UCSD-AML1 (cell line): Measurements from ENCODE around the gene PDGFB.

ENCODE experiments used
- DNase-seq: peaks from one replicate; lab custom pipeline; 2025; ENCODE audit not compliant: unreplicated experiment; lab: John Stamatoyannopoulos, UW

PDGFB gene

DNA sequence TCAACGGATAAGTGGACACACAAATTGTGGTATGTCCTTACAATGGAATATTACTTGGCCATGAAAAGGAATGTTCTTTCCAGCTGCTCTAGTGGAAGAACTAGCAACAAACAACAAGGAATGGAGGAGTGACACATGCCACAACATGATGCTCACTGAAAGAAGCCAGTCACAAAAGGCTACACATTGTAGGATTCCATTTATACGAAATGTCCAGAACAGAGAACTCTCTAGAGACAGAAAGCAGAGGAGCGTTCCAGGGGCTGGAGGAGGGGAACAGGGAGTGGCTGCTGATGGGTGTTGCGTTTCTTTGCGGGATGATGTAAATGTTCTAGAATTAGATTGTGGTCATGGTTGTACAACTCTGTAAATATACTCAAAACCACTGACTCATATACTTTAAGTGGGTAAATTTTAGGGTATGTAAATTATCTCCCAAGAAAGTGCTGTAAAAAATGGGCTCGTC is 32.4 kb upstream of the PDGFB start:
- no peak for DNase-seq

DNA sequence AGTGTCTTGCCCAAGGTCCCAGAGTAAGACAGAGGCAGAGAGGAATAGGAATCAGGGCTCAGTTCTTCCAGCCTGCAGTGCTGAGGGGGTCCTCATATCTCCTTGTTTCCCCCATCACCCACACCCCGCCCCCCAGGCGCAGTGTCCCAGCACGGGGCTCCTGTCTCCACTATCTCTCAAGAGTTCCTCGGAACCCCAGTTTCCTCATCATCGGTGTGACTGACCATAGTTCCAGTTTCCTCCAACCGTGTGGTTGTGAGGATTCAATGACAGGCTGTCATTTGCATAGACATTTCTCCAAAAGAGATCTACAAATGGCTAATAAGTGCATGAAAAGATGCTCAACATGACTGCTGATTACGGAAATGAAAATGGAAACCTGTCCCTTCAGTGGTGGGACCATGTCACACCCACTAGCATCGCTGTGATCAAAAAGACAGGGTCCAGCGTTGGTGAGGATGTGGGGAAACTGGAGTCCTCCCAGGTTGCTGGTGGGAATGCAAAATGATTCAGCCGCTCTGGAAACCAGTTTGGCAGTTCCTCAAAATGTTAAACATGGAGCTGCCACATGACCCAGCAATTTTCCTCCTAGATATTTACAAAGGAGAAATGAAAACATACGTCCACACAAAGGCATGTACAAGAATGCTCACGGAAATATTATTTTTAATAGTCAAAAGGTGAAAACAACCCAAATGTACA is 31.8 kb upstream of the PDGFB start:
- DNase-seq = no peak

DNA sequence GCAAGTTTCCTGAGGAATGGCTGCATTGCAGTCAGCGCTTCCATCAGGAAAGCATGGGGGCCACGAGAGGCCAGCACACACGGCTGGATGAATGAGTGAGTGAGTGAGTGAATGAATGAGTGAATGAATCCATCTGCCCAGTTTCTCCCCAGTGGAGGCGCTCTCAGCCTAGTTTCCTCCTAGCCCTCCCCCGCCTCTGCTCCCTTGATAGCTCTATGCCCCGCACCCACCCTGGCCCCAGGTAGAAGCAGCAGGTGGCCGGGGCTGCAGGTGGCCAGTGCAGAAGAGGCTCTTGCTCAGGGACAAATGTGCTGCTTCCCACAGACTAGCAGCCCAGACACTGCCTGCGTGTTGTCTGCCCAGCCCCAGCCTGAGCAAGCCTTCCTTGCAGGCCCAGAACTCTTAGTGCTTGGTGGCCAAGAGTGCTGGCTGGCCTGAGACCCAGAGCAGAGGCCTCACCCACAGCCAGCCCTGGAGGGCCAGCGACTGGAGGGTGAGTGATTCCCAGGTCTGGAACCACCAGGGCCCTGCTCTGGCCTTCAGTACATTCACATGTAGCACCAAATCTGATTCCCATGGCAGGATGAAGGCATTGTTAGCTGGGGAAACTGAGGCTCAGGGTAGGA is 31.1 kb upstream of the PDGFB start:
- no peak for DNase-seq

DNA sequence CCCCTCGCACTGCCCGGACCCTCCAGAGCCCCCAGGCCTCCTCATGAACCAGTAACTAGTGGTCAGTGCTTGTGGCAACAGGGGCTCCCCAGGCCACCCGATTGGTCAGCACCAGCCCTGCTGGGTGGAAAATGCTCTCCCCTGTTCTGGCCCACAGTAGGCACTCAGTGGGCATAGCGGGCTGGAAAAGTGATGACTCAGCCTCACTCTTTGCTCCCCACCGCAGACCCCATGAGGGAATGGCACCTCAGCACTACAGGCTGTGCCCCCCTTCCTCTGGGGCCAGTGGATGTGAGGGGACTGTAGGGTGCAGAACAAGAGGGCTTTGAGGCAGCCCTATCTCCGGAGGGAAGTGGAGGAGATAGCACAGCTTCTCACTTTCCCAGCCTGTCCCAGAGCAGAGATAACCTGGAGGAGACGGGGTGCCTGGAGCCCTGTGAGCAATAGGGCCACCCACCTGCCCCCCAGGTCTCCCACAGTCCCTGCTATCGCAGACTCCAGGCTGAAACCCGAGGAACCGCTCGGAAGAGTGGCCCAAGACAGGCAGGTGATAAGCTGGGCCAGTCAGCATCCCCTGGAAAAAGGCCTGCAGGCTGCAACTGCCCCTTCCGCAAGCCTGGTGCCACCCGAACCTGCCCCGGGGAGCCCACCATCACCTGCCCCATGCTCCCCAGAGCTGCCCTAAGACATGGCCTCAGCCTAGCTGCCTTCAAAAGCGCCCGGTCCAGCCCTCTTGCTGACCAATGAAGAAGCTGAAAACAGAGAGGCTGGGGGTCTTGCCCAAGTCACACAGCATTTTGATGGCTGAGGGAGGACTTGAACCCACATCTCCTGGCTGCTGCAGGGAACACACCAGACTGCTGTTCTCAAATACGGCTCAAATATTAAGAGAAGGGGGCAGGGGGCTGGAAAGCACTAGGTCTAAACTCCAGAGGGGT is 29.4 kb upstream of the PDGFB start:
- DNase-seq = no peak

DNA sequence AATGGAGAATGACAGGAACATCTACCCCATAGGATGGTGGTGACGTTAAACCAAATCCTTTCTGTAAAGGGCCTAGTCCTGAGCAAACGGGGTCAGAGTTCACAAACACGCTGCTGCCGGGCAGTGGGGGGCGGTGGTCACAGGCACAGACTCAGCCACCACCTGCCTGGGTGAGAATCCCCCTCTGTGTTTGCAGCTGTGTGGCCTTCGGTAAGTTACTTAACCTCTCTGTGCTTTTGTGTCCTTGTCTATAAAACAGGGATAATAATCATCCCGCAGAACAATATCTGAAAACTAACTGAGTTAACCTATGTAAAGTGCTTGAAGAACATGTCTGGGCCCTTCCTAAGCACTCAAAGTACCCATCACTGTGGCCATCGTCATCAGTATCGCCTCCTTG is 26.0 kb upstream of the PDGFB start:
- no peak for DNase-seq

DNA sequence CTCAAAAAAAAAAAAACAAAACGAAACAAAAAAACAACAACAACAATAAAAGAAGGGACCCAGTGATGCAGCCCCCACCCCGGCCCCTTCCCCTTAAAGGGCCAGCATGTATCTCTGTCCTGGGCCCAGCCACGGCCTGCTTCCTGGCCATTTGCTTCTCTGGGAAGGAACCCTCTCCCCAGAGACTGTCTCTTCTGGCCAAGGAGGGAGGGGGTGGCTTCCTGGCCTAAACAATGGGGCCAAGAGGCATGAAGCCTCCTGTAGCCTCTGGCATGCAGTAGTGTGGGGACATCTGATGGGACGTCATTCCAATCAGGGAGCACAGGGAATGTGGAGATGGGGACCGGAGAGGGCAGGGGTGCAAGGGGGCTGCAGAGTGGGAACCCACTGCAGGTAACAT is 25.5 kb upstream of the PDGFB start:
- no peak for DNase-seq

DNA sequence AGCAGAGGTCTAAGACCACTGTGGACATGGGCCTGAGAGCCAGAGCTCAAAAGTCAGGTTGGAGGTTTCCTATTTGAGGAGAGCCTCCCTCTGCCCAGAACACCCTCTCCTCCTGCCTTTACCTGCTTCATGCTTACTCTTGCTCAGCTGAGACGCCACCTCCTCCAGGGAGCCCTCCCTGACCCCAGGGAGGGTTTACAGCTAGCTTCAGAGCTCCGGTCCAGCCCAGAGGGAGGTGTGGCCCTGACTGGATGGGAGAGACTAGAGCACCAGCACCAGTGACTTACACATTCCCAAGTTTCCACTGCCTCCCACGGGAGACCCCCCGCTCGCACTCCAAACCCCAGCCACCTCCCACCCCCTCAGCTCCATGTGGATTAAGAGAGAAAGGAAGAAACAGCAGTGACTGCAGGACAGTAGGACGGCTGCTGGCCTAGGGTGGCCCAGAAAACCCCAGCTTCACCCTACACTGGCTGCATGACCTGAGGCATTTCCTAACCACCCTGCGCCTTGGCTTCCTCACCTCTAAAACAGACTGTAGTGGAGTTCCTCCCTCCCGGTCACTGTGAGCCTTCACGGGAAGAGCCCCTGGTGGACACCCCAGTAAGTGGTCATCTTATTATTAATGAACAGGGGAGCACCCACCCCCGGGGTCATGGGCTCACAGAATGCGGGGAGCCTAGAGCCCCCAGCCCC is 24.5 kb upstream of the PDGFB start:
- no peak for DNase-seq

DNA sequence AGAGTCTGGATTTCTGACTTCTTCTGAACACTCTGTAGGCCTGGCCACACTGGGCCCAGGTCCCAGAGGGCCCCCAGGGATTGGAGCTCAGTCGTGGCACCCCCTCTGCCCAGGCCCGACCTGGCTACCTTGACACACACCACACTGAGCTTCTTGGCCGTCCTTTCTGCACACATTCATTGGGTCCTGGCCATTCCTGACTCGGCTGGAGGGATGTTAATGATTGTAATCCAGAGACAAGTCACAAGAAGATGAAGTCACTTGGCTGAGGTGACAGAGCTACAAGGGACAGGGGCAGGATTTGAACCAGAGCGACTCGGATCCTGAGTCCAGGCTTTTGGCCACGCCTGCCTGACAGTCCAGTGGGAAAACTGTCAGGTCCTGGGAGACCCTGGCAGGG is 23.9 kb upstream of the PDGFB start:
- no peak for DNase-seq

DNA sequence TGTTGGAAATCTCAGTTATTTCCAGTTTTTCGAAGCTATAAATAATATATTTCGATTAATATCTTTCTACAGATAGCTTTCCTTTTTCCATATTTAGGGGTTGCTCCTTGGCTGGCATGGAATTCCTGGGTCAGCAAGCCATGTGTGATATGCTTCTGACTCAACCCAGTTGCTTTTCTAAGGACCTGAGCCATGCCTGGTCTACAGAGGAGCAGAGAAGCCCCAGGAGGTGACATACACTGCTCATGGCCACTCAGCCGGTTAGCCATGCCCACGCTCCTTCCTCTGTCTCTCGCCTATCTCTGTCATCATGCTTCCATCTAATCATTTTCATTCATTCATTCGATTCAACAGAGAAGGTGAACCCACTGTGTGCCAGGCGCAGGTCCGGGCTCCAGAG is 23.2 kb upstream of the PDGFB start:
- no peak for DNase-seq

DNA sequence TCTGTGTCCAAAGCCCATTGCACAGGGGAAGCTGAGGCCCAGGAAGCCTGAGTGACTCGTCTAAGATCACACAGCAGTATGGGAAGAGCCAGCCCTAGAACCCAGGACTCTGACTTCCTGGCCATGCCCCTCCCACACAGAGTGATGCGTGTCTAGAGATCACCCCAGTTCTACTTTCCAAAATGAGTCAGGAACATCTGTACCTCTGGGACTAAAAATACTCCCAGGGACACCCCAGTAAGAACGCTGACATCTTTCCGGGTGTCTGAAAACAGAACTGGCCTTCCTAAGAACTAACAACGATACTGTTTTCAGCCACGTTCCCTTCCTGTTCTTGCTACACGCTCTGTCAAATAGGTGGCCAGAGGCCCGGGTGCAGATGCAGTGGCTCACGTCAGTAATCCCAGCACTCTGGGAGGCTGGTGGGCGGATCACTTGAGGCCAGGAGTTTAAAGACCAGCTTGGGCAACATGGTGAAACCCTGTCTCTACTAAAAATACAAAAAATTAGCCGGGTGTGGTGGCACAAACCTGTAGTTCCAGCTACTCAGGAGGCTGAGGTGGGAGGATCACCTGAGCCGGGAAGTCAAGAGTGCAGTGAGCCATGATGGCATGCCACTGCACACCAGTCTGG is 21.7 kb upstream of the PDGFB start:
- DNase-seq = no peak

DNA sequence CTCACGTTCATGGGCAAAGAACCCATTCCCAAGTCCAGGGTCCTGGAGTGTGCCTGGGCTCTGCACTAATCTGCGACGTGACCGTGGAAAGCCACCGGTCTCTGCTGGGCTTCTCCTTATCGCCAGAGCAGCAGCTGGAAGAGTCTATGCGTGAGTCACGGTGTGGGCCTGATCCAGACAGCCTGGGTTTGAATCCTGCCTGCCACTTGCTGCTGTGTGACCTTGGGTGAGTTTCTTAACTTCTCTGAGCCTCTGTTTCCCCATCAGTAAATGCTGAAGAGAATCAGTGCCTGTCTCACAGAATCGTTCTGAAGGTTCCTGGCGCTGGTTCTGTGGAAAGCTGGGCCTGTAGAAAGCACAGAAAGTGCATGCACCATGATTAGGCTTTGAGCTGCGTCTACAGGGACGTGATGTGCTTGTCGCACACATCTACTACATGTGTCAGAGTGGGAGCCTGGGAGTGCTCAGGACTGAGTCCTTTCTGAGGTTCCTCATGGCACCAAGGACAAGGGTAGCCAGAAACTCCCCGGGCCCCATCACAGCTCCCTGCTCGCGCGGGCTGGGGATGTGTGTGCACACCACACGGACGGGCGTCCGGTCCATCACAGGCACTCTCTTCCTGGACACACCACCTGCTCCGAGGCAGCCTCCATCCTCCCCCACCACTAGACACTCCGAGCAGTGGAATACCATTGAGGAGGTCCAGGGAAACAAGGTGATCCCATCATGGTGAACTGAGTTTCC is 20.5 kb upstream of the PDGFB start:
- DNase-seq = no peak

DNA sequence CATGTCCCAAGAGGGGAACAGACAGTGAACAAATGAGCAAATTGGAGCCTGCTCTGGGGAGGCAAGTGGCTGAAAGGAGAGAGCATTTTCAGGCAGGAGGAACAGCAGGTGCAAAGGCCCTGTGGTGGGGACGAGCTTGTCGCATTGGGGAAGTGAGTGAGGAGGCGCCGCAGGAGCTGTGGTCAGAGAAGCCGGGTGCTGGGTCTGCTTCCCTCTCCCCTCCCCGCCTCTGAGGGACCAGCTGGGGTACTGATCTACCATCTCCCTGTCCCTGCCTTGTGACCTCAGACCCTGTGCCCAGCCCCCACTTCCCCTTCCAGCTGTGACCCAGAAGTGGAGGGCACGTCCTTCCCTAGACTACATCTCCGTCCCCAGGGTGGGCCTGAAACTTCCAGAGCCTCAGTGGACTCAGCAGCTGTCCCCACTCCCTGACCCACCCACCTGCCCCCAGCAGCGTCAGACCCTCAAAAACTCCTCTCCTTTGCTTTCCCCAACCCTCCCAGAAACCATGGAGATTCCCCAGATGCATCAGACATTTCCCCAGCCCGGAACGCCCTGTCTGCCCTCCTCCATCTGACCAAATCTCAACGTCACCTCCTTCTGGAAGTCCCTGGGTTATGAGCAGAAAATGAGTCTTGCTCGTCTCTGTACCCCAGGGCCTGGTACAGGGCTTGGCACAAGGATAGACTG is 19.7 kb upstream of the PDGFB start:
- no peak for DNase-seq

DNA sequence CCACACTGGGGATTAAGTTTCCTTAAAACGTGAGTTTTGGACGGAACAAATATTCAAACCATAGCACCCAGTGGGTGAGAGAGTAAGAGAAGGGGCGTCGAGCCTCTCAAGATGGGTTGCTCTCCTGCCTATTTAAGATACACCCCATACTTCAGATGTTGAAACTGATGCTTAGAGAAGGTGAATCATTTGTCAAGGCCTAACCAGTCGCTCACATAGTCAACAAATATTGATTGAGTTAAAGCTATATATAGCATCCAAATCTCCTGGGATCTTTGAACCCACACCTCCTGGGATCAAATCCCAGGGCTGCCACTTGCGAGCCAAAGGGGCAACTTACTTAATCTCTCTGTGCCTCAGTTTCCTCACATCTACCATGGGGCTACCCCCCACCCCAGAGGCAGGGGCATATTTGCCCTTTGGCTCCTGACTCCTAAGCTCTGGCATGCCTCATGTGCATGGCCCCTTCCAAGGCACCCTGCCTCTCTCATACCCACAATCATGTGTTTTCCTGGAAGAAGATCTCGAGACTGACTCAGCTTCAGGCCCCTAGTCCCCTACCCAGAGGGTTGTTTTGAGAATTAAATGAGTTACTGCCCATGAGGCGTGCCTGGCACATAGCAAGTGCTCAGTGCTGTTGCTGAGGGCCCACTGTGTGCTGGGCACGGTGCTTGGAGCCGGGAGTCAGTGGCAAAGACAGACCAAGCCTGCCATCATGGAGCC is 19.0 kb upstream of the PDGFB start:
- no peak for DNase-seq

DNA sequence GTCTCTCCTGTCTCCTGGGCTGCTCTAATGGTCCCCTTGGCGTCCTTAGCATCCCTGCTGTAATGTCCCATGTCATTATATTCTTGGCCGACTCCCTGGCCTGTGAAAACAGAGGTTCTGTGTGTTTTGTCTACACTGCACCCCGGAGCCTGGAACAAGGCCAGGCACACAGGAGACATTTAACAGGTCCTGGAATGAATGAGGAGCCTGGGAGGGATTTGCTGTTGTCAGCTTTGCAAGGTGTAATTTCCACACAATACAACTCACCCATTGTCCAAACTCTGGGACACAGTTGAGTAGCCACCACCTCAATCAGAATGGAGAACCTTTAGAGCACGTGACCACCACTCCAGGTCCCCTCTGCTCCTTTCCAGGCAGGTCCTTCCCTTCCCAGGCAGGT is 14.9 kb upstream of the PDGFB start:
- DNase-seq = no peak

DNA sequence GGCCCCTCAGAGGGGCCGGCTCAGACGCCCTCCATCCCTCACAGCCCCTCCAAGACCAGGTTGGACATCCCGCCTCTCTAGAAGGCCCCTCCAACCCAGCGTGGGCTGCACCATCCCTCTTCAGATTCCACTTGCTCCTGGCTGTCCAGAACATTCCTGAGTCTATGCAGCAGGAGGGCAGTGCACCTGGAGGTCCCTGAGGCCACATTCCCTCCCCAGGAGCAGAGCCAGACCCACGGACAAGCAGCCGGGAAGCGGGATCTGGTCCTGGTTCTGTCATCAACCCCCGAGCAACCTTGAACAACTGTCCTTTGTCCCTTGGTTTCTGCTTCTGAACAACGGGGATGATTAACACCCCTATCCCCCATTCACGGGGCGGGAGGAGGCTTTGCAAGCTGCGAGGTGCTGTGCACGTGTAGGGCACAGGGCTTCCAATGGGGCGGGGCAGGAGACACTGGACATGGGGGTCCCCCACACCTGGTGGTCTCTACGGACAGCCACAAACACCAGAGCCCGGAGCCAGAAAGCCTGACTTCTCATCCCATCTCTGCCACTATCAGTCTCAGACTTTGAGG is 13.2 kb upstream of the PDGFB start:
- no peak for DNase-seq

DNA sequence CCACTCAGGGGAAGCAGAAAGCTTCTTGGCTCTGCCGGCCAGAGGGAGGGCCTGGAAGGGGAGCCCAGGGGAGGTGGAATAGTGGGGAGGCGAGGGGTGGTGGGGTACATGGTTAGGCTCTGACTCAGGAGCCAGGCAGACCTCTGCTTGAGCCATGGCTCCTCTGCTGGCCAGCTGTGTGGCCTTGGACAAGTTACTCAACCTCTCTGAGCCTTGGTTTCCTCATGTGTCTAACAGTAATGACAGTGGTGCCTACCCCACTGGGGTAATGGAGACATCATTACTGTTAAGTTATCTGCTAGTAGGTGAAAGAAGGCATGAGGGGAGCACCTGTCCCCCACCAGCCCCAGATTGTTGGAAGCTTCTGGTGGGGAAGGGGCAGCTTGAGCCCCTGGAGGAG is 12.2 kb upstream of the PDGFB start:
- no peak for DNase-seq

DNA sequence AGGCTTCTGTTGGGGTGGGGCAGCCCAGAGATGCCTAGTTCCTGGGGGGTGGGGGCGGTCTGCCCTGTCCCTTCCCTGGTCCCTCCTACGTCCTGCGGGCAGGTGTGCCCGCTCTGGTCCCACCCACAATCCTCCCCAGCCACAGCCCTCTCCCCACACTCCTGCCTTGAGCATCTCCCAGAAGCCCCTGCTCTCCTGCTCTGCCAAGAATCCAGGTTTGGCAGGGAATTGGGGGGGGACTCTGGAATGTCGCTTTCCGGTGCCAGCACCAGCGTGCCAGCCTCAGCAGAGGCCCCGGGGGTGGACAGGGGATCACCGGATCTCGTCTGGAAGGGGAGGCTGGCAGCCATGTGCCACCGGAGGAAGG is 11.4 kb upstream of the PDGFB start:
- no peak for DNase-seq

DNA sequence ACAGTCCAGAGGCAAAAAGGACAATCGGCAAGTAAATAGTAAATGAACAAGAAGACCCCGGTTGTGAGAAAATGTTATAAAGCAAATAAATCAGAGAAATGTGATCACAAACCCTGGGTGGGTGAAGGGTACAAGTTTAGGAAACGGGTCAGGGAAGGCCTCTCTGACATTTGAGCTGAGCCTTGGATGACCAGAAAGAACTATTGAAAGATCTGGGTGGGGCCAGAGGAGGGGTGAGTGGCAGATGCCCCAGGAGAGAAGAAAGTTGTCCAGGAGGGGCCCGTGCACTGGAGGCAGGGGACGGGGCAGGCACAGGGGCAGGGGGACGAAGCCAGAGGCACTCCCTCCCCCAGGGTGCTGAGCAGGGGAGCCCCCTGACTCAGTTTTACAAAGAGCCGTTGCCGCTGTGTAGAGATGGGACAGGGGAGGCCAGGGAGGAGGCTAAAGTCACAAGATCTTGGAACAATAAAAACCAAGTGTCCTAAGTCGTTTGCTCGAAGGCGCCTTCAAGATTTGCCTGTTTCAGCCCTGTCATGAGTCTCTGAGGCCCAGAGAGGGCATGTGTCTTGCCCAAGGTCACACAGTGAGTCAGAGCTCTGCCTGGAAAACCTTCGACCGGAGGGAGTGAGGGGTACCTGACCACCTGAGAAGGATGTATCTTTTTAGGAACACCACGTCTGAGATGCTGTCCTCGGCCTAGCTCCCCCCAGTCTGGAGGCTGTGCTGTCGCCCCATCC is 10.8 kb upstream of the PDGFB start:
- DNase-seq = no peak
